MG63 (cell line): ENCODE results near the gene CUX1. TPM values are rescaled to one million over a fixed set of nuclear protein-coding genes. Genes with fewer than 3 reads are reported as not detected.
"Not testable (repeated sequence)": the region's sequence is repeated elsewhere in the genome, so short reads cannot be mapped to it uniquely, and the experiment has no call there.

Source experiments
- DNase-seq: peaks from one replicate; pipeline ENCODE4 v3.0.0-alpha.2; 2020
- H3K27me3 ChIP-seq: fragments of 250-450 bp; sonication (Bioruptor Pico); 2 replicates; pipeline ENCODE4 v1.5.1; 2020; ENCODE audit warnings: mild to moderate bottlenecking, moderate library complexity
- H3K36me3 ChIP-seq: fragments of 250-450 bp; sonication (Bioruptor Pico); 2 replicates; pipeline ENCODE4 v1.5.1; 2020; ENCODE audit warnings: mild to moderate bottlenecking, moderate library complexity
- H3K4me3 ChIP-seq: fragments of 250-450 bp; sonication (Bioruptor Pico); 2 replicates; pipeline ENCODE4 v1.5.1; 2020; ENCODE audit warnings: mild to moderate bottlenecking, moderate library complexity
- H3K9me3 ChIP-seq: fragments of 250-450 bp; sonication (Bioruptor Pico); 2 replicates; pipeline ENCODE4 v1.5.1; 2020; ENCODE audit warnings: mild to moderate bottlenecking, moderate library complexity
- total RNA-seq: library from RNA; depleted of rRNA; stranded (reverse); fragments of >200 nt; shearing (Covaris generic); gene quantifications from 2 replicates; pipeline ENCODE4 v1.2.3, GENCODE V29; 2014; ENCODE audit warnings: low replicate concordance

CUX1 gene
- total RNA-seq, 1 experiment from 2014 or later: 7.1 TPM

- Histone ChIP-seq H3K4me3 (no peak overlapping the region), H3K36me3 (no peaks in the 10 kb centered on the region), H3K27me3 (no peaks in the 10 kb centered on the region), H3K9me3 (no peaks in the 10 kb centered on the region)
- DNase-seq: no peak
Measured at GRCh38 chr7:101833799-101834198, 16.4 kb downstream of the CUX1 start.

DNA sequence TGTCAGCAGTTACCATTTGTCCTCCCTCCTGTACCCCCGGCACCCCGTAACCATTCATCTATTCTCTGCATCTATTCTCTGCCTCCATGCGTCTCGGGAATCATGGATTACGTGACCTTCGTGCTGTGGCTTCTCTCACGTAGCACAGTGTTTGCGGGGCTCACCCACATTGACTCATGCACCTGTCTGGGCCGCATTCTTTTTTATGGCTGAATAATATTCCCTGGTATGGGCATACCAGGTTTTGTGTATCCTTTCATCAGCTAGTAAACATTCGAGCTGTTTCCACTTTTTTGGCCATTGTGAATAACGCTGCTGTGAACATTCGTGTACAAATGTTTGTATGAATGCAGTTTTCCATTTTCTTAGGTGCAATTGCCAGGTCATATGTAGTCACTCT is 17.7 kb downstream of the CUX1 start:
- H3K36me3 ChIP-seq: no peaks in the 10 kb centered on the region
- DNase-seq: no peak
- no peaks in the 10 kb centered on the region for H3K27me3 ChIP-seq
- no peak overlapping the region for H3K4me3 ChIP-seq
- no peaks in the 10 kb centered on the region for H3K9me3 ChIP-seq

DNA sequence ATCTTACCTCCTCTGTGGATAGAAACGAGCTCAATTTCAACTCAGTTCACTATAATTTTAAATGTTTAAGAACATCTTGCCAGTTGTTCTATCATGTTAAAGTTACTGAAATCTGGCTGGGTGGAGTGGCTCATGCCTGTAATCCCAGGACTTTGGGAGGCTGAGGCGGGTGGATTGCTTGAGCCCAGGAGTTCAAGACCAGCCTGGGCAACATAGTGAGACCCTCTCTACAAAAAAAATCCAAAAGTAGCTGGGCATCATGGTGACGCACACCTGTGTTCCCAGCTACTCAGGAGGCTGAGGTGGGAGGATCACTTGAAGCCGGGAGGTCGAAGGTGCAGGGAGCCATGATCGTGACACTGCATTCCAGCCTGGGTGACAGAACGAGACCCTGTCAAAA is 20.0 kb downstream of the CUX1 start:
- not testable (repeated sequence) for H3K9me3 ChIP-seq, H3K36me3 ChIP-seq, H3K27me3 ChIP-seq, H3K4me3 ChIP-seq, DNase-seq

- Histone ChIP-seq H3K9me3 (no peaks in the 10 kb centered on the region), H3K36me3 (no peaks in the 10 kb centered on the region), H3K27me3 (no peaks in the 10 kb centered on the region), H3K4me3 (no peak overlapping the region)
- DNase-seq: no peak
Measured at GRCh38 chr7:101838837-101839483, 21.5 kb downstream of the CUX1 start.

GRCh38 chr7:101841328-101841727 is 23.9 kb downstream of the CUX1 start:
- H3K36me3 ChIP-seq: no peaks in the 10 kb centered on the region
- H3K4me3 ChIP-seq: no peak overlapping the region
- no peaks in the 10 kb centered on the region for H3K27me3 ChIP-seq
- no peak for DNase-seq
- 0 out of 2 replicates have a peak, but pooled peaks cover under 1% of the 10 kb centered on the region for H3K9me3 ChIP-seq

GRCh38 chr7:101843293-101844271 is 26.2 kb downstream of the CUX1 start:
- no peaks in the 10 kb centered on the region for H3K36me3 ChIP-seq
- H3K9me3 ChIP-seq: 0 out of 2 replicates have a peak, but pooled peaks cover 6% of the 10 kb centered on the region
- no peaks in the 10 kb centered on the region for H3K27me3 ChIP-seq
- DNase-seq: no peak
- no peak overlapping the region for H3K4me3 ChIP-seq

DNA sequence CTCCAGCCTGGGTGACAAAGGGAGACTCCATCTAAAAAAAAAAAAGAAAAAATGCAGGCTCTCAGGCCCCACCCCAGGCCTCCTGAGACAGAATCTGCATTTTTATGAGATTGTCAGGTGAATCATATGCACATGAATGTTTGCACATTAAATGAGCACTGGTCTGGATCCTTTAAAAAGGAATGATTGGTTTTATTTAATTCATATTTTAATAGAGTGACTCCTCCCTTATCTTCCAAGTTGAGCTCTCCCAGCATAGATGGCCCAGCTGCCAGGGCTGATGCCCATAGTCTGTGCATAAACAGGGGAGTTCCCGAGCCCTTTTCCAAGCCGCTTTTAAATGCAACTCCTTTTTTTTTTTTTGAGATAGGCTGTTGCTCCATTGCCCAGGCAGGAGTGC is 28.5 kb downstream of the CUX1 start:
- Histone ChIP-seq H3K4me3 (no peak overlapping the region), H3K9me3 (0 out of 2 replicates have a peak, but pooled peaks cover 6% of the 10 kb centered on the region), H3K36me3 (no peaks in the 10 kb centered on the region), H3K27me3 (no peaks in the 10 kb centered on the region)
- DNase-seq: no peak

- Histone ChIP-seq H3K36me3 (no peaks in the 10 kb centered on the region; the same call in 1 of the 2 replicates), H3K4me3 (no peak overlapping the region), H3K27me3 (no peaks in the 10 kb centered on the region), H3K9me3 (0 out of 2 replicates have a peak, but pooled peaks cover 6% of the 10 kb centered on the region)
- no peak for DNase-seq
Measured at GRCh38 chr7:101846800-101847538, 29.5 kb downstream of the CUX1 start.

GRCh38 chr7:101848208-101848951 is 31.0 kb downstream of the CUX1 start:
- DNase-seq: peak; percentile 67
- no peaks in the 10 kb centered on the region; the same call in 1 of the 2 replicates for H3K36me3 ChIP-seq
- H3K27me3 ChIP-seq: no peaks in the 10 kb centered on the region
- 0 out of 2 replicates have a peak, but pooled peaks cover 6% of the 10 kb centered on the region for H3K9me3 ChIP-seq
- H3K4me3 ChIP-seq: no peak overlapping the region

- not testable (repeated sequence) for H3K36me3 ChIP-seq, H3K27me3 ChIP-seq, H3K9me3 ChIP-seq, DNase-seq, H3K4me3 ChIP-seq
Measured at GRCh38 chr7:101849314-101849713, 31.9 kb downstream of the CUX1 start.

- not testable (repeated sequence) for H3K4me3 ChIP-seq
Measured at GRCh38 chr7:101852364-101852763, 34.9 kb downstream of the CUX1 start.

DNA sequence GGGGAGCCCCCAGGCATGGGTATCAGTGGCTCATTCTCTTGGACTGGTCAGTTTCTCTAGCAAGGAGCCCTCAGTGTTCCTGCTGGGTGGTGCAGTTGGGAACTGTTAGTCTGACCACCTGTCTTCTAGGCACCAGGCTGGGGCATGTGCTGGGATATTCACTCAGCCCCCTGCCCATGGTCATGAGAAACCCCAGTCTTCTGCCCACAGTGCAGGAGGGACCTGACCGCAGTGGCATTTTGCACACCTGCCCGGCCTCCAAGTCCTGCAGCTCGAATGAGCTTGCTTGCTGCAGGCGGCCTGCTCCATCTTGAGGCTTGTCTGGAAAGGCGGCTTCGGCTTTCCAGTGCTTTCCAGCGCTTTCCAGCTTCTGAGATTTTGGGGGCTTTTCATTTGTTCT is 36.3 kb downstream of the CUX1 start:
- DNase-seq: no peak
- Histone ChIP-seq H3K9me3 (no peaks in the 10 kb centered on the region), H3K27me3 (no peaks in the 10 kb centered on the region), H3K36me3 (no peaks in the 10 kb centered on the region; the same call in 1 of the 2 replicates), H3K4me3 (no peak overlapping the region)

More at GRCh38 chr7:101852364-101852763, 34.9 kb downstream of the CUX1 start:
- DNase-seq, H3K27me3 ChIP-seq, H3K9me3 ChIP-seq, H3K36me3 ChIP-seq: not testable (repeated sequence)

GRCh38 chr7:101854084-101854865 is 36.8 kb downstream of the CUX1 start:
- H3K27me3 ChIP-seq: no peaks in the 10 kb centered on the region
- no peaks in the 10 kb centered on the region for H3K9me3 ChIP-seq
- no peak overlapping the region for H3K4me3 ChIP-seq
- DNase-seq: no peak
- no peaks in the 10 kb centered on the region; the same call in 1 of the 2 replicates for H3K36me3 ChIP-seq

GRCh38 chr7:101856473-101857357 is 39.3 kb downstream of the CUX1 start:
- H3K27me3 ChIP-seq: no peaks in the 10 kb centered on the region
- H3K9me3 ChIP-seq: no peaks in the 10 kb centered on the region
- peak overlapping the region; percentile 35 for H3K4me3 ChIP-seq
- peak; percentile 84 for DNase-seq
- H3K36me3 ChIP-seq: no peaks in the 10 kb centered on the region

GRCh38 chr7:101857358-101857811 is 40.0 kb downstream of the CUX1 start:
- DNase-seq: no peak
- H3K4me3 ChIP-seq: no peak overlapping the region
- no peaks in the 10 kb centered on the region for H3K9me3 ChIP-seq
- H3K36me3 ChIP-seq: no peaks in the 10 kb centered on the region
- no peaks in the 10 kb centered on the region for H3K27me3 ChIP-seq
